Lung (tissue), 12 donors: Measurements from ENCODE around the gene ASGR2. TPM values are rescaled to one million over a fixed set of nuclear protein-coding genes. Genes with fewer than 3 reads are reported as not detected.

Experiments
- ATAC-seq: fragments of 200-7000 bp; cut with Tn5 transposase; one replicate; pipeline ENCODE4 v1.9.1; 2020; ENCODE audit warnings: moderate number of reproducible peaks; ENCODE audit not compliant: insufficient read depth, low FRiP score
- DNase-seq, 3 donors: peaks; one replicate each; pipeline ENCODE4 v3.0.0-alpha.2; 2013 to 2017
- H3K27ac ChIP-seq, 2 donors: one replicate each; pipeline ENCODE4 v1.5.1; 2013; ENCODE audit warnings: mild to moderate bottlenecking in 2 of 2, moderate library complexity in 2 of 2, control low read depth in 1 of 2, inconsistent platforms in 1 of 2, low read depth in 1 of 2, low read length in 1 of 2
- H3K27me3 ChIP-seq, 3 donors: one replicate each; pipeline ENCODE4 v1.5.1; 2013; ENCODE audit warnings: low read length in 2 of 3; ENCODE audit not compliant: control insufficient read depth in 3 of 3, insufficient read depth in 3 of 3
- H3K36me3 ChIP-seq, 4 donors: one replicate each; pipeline ENCODE4 v1.5.1; 2013; ENCODE audit warnings: low read length in 4 of 4, mild to moderate bottlenecking in 1 of 4, moderate library complexity in 1 of 4; ENCODE audit not compliant: control insufficient read depth in 4 of 4, insufficient read depth in 4 of 4
- H3K4me1 ChIP-seq, 5 donors: one replicate each; pipeline ENCODE4 v1.5.1; 2013; ENCODE audit warnings: low read length in 5 of 5, mild to moderate bottlenecking in 2 of 5, moderate library complexity in 1 of 5; ENCODE audit not compliant: control insufficient read depth in 5 of 5, insufficient read depth in 5 of 5
- H3K4me3 ChIP-seq: one replicate; pipeline ENCODE4 v1.5.1; 2013; ENCODE audit warnings: mild to moderate bottlenecking, control low read depth, moderate library complexity
- H3K9ac ChIP-seq, 2 donors: one replicate each; pipeline ENCODE4 v1.5.1; 2013; ENCODE audit warnings: low read length in 2 of 2, control low read depth in 1 of 2; ENCODE audit not compliant: insufficient read depth in 1 of 2
- H3K9me3 ChIP-seq, 4 donors: one replicate each; pipeline ENCODE4 v1.5.1; 2013; ENCODE audit warnings: low read length in 3 of 4, mild to moderate bottlenecking in 1 of 4, moderate library complexity in 1 of 4; ENCODE audit not compliant: control insufficient read depth in 4 of 4, insufficient read depth in 3 of 4
- CTCF ChIP-seq: IDR thresholded peaks from 2 replicates; pipeline ENCODE4 v1.5.1; 2012; ENCODE audit warnings: mild to moderate bottlenecking; ENCODE audit errors: control extremely low read depth, extremely low read depth
- whole genome bisulfite sequencing, 2 donors: extraction: QIAGEN DNeasy Blood & Tissue Kit; methylation state at CpG; one replicate each; pipeline ENCODE4 v1.1.7; 2013; 5-methylcytosine and 5-hydroxymethylcytosine counted together
- polyA plus RNA-seq, 2 donors: library from polyadenylated mRNA; stranded (reverse); fragments of 200-250 nt; gene quantifications; one replicate each; pipeline ENCODE4 v1.2.1, GENCODE V29; 2013
- total RNA-seq, 2 donors: library from RNA; depleted of rRNA in 1 of 2; stranded (reverse); fragments of >200 nt in 1 of 2; gene quantifications; one replicate each; pipeline ENCODE4 v1.2.1, GENCODE V29; 2014 to 2021
- donor health status: control.
- donor health status: control.
- donor health status: Bipolar disorder and iron deficiency.
- donor health status: healthy.
- donor health status: DM: yes; HTN: yes; CAD: no.

ASGR2 gene
- total and polyA plus RNA-seq, 4 donors: 1.6 to 12.0 (median 2.6) TPM

- DNase-seq (no peak), ATAC-seq (no peak)
- H3K9ac ChIP-seq: no peak overlapping the region
- no peaks in the 10 kb centered on the region for H3K9me3 ChIP-seq
- no peaks in the 10 kb centered on the region for H3K27me3 ChIP-seq
- no peaks in the 10 kb centered on the region for H3K36me3 ChIP-seq
- no peak for TF ChIP-seq CTCF
- H3K4me1 ChIP-seq: no peaks in the 10 kb centered on the region
- WGBS, 2 donors: 77 to 93% methylated on average over 3 of the region's 3 CpGs
- no peak overlapping the region for H3K27ac ChIP-seq
- H3K4me3 ChIP-seq: no peak overlapping the region
Measured at GRCh38 chr17:7147772-7148171, 33.1 kb upstream of the ASGR2 start.

- Histone ChIP-seq H3K36me3 (no peaks in the 10 kb centered on the region), H3K9ac (no peak overlapping the region), H3K4me1 (peaks cover 0 to 9% (median 0%) of the 10 kb centered on the region in 5 donors), H3K27ac (no peak overlapping the region), H3K9me3 (no peaks in the 10 kb centered on the region), H3K4me3 (no peak overlapping the region), H3K27me3 (peaks cover 0 to 2% (median 0%) of the 10 kb centered on the region in 3 donors)
- no peak for TF ChIP-seq CTCF
- 62 to 65% methylated on average over 6 of the region's 6 CpGs for WGBS, 2 donors
- ATAC-seq (no peak), DNase-seq (no peak)
Measured at GRCh38 chr17:7146115-7146514, 31.5 kb upstream of the ASGR2 start.

GRCh38 chr17:7144213-7144612, 29.6 kb upstream of the ASGR2 start:
- no peak overlapping the region for H3K27ac ChIP-seq

More at GRCh38 chr17:7144213-7144612, 29.6 kb upstream of the ASGR2 start:
- H3K9me3 ChIP-seq: no peaks in the 10 kb centered on the region
- H3K9ac ChIP-seq: no peak overlapping the region
- WGBS, 2 donors: 63 to 78% methylated on average over 11 of the region's 11 CpGs
- peaks cover 0 to 4% (median 0%) of the 10 kb centered on the region in 3 donors for H3K27me3 ChIP-seq
- TF ChIP-seq CTCF: no peak
- H3K36me3 ChIP-seq: no peaks in the 10 kb centered on the region
- DNase-seq: no peak
- no peak for ATAC-seq
- peaks cover 0 to 9% (median 0%) of the 10 kb centered on the region in 5 donors for H3K4me1 ChIP-seq
- H3K4me3 ChIP-seq: no peak overlapping the region
